ENCODE measurements around the gene STMN1. TPM values are rescaled to one million over a fixed set of nuclear protein-coding genes. Genes with fewer than 3 reads are reported as not detected.

Gene STMN1
- total RNA-seq, 1 experiment from 2014 or later, result 207 TPM

DNA sequence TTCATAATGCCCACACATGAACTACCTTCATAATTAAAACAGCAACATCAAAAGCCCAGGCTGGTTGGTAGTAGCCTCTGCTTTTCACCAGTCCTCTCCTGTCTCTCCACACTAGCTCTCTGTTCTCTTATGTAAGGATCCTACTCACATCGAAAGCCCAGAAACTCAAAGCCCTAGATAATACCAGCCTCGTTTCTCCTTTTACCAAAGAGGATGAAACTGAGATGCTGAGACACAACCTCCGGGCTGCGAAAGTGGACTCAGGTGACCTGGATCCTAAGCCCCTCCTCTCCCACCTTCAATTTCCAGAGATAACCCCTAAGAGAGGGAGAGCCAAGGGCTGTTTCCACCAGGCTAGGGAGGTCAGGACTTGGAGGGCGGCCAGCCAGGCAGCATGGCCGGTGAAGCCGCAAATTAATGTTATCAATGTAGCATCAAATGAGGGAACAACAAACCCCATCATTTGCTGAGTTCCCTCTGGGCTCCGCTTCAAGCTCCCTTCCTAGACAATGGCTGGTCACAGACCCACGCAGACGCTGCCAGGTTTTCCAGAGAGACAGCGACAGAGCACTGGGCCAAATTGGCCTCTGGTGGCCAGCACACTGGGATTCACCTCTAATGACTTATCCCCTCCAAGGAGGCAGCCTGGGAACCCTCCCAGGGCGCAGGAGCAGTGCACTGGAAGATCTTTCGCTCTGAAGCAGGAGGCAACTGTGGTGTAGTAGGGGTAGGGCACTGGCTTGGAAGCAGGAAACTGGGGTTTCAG is 20.7 kb upstream of the STMN1 start:
- Histone ChIP-seq H3K4me3 (ENCODE audit: low read depth, low read length) (no peak overlapping the region), H3K36me3 (ENCODE audit: control insufficient read depth, insufficient read depth, low read length) (no peaks in the 10 kb centered on the region), H3K27me3 (replicated peaks; ENCODE audit: control insufficient read depth, insufficient read depth, low read length) (no peaks in the 10 kb centered on the region), H3K9me3 (no peaks in the 10 kb centered on the region), H3K4me1 (peaks cover 3% of the 10 kb centered on the region)
- TF ChIP-seq, protein P1, sequence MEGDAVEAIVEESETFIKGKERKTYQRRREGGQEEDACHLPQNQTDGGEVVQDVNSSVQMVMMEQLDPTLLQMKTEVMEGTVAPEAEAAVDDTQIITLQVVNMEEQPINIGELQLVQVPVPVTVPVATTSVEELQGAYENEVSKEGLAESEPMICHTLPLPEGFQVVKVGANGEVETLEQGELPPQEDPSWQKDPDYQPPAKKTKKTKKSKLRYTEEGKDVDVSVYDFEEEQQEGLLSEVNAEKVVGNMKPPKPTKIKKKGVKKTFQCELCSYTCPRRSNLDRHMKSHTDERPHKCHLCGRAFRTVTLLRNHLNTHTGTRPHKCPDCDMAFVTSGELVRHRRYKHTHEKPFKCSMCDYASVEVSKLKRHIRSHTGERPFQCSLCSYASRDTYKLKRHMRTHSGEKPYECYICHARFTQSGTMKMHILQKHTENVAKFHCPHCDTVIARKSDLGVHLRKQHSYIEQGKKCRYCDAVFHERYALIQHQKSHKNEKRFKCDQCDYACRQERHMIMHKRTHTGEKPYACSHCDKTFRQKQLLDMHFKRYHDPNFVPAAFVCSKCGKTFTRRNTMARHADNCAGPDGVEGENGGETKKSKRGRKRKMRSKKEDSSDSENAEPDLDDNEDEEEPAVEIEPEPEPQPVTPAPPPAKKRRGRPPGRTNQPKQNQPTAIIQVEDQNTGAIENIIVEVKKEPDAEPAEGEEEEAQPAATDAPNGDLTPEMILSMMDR (IDR thresholded peaks at IDR 0.05; ENCODE audit: insufficient read depth in 1 of 2, low read depth in 1 of 2, low read length in 1 of 2, severe bottlenecking in 1 of 2, unreplicated experiment in 1 of 2), result no peak
- CTCF ChIA-PET, result interaction anchor here (0.6 kb wide), 1 partner anchor 35 kb away, joined by 5 read pairs; no protein-coding TSS in a partner anchor
- H3K36me3 Mint-ChIP-seq (ENCODE audit: insufficient read depth, unreplicated experiment), result no peaks in the 10 kb centered on the region
- intact Hi-C loops (cut with micrococcal nuclease; ENCODE audit: unreplicated experiment), result no loop called here
- H3K27ac Mint-ChIP-seq (ENCODE audit: unreplicated experiment), result no peak overlapping the region
- no peaks in the 10 kb centered on the region for H3K27me3 Mint-ChIP-seq (ENCODE audit: insufficient read depth, unreplicated experiment)
- no TSS peak for BruUV-seq (replicated peaks)
- no peaks in the 10 kb centered on the region for H3K9me3 Mint-ChIP-seq (ENCODE audit: unreplicated experiment)
- no peak overlapping the region for H3K4me3 Mint-ChIP-seq (ENCODE audit: unreplicated experiment)
- no peaks in the 10 kb centered on the region for H3K4me1 Mint-ChIP-seq (ENCODE audit: low read depth, unreplicated experiment)
- no peak for DNase-seq
- POLR2A ChIA-PET, result interaction anchor here (0.6 kb wide), 1 partner anchor 12 kb away, joined by 3 read pairs; no protein-coding TSS in a partner anchor

DNA sequence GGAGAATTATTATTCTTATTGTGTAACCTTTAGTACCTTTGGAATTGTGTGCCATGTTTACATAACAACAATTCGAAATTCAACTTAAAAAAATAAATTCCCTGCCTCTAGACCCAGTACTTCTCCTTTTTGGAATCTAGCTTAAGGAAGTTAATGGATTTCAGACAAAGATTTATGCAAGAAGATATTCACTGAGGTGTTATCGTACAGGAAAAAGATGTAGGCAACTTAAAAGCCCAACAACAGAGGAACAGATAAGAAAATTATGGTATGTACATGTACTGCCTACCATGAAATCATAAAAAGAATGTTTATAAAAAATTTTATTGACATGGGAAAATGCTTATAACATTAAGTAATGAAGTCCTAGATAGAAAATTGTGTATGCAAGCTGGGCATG is 18.2 kb upstream of the STMN1 start:
- BruUV-seq (replicated peaks), result no TSS peak
- no peaks in the 10 kb centered on the region for H3K27me3 Mint-ChIP-seq (ENCODE audit: insufficient read depth, unreplicated experiment)
- peaks cover 6% of the 10 kb centered on the region for H3K4me1 ChIP-seq
- H3K36me3 Mint-ChIP-seq (ENCODE audit: insufficient read depth, unreplicated experiment), result no peaks in the 10 kb centered on the region
- no peaks in the 10 kb centered on the region for H3K36me3 ChIP-seq (ENCODE audit: control insufficient read depth, insufficient read depth, low read length)
- H3K27ac Mint-ChIP-seq (ENCODE audit: unreplicated experiment), result no peak overlapping the region
- CTCF ChIA-PET, result no interaction called here
- no peak for DNase-seq
- H3K9me3 Mint-ChIP-seq (ENCODE audit: unreplicated experiment), result no peaks in the 10 kb centered on the region
- intact Hi-C loops (cut with micrococcal nuclease; ENCODE audit: unreplicated experiment), result no loop called here
- H3K4me1 Mint-ChIP-seq (ENCODE audit: low read depth, unreplicated experiment), result no peaks in the 10 kb centered on the region
- H3K4me3 Mint-ChIP-seq (ENCODE audit: unreplicated experiment), result no peak overlapping the region
- no peaks in the 10 kb centered on the region for H3K9me3 ChIP-seq
- POLR2A ChIA-PET, result interaction anchor here (0.6 kb wide), 1 partner anchor 43 kb away, joined by 6 read pairs; no protein-coding TSS in a partner anchor
- no peak overlapping the region for H3K4me3 ChIP-seq (ENCODE audit: low read depth, low read length)
- TF ChIP-seq, protein P1 (IDR thresholded peaks at IDR 0.05; ENCODE audit: insufficient read depth in 1 of 2, low read depth in 1 of 2, low read length in 1 of 2, severe bottlenecking in 1 of 2, unreplicated experiment in 1 of 2), result no peak
- no peaks in the 10 kb centered on the region for H3K27me3 ChIP-seq (replicated peaks; ENCODE audit: control insufficient read depth, insufficient read depth, low read length)

DNA sequence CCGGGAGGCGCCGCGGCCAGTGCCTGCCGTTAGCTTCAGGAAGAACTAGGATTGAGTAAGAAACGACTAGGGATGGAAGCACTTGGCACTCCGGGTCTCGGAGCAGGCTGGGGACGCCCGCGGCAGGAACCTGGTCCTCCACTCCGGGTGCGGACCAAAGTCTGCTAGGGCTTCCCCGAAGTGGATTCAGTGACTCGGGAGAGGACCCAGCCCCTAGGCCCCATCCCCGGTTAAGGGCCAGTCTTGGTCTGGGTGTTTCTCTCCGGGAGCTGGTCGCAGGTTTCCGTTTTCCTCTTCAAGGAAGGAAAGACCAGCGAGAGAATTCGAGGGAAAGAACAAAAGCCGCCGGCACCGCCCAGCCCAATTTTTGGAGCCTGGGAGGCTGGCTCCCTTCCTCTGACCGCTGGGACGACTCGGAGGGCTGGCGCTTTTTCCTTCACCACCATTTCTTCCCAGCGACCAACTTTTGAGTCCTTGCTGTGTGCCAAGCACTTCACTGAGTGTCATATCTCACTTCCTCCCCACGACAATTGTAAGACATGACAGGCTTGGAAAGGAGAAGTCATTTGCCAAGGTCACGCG is 16.8 kb upstream of the STMN1 start:
- no peaks in the 10 kb centered on the region for H3K36me3 ChIP-seq (ENCODE audit: control insufficient read depth, insufficient read depth, low read length)
- no peaks in the 10 kb centered on the region for H3K36me3 Mint-ChIP-seq (ENCODE audit: insufficient read depth, unreplicated experiment)
- H3K27ac Mint-ChIP-seq (ENCODE audit: unreplicated experiment), result peak overlapping the region; percentile 45
- ChIA-PET POLR2A (interaction anchor here (0.5 to 1.1 kb wide), 4 partner anchors 11 to 111 kb away, joined by 3 to 5 read pairs (median 4); no protein-coding TSS in a partner anchor), CTCF (no interaction called here)
- DNase-seq, result peak; percentile 31 to 42
- no peaks in the 10 kb centered on the region for H3K9me3 ChIP-seq
- peak overlapping the region; percentile 79 for H3K4me3 Mint-ChIP-seq (ENCODE audit: unreplicated experiment)
- no TSS peak for BruUV-seq (replicated peaks)
- H3K27me3 Mint-ChIP-seq (ENCODE audit: insufficient read depth, unreplicated experiment), result no peaks in the 10 kb centered on the region
- no peaks in the 10 kb centered on the region for H3K4me1 Mint-ChIP-seq (ENCODE audit: low read depth, unreplicated experiment)
- peaks cover 6% of the 10 kb centered on the region for H3K4me1 ChIP-seq
- no peaks in the 10 kb centered on the region for H3K9me3 Mint-ChIP-seq (ENCODE audit: unreplicated experiment)
- TF ChIP-seq, protein P1 (IDR thresholded peaks at IDR 0.05; ENCODE audit: insufficient read depth in 1 of 2, low read depth in 1 of 2, low read length in 1 of 2, severe bottlenecking in 1 of 2, unreplicated experiment in 1 of 2), result no peak
- no peaks in the 10 kb centered on the region for H3K27me3 ChIP-seq (replicated peaks; ENCODE audit: control insufficient read depth, insufficient read depth, low read length)
- H3K4me3 ChIP-seq (ENCODE audit: low read depth, low read length), result peak overlapping the region; percentile 69
- intact Hi-C loops (cut with micrococcal nuclease; ENCODE audit: unreplicated experiment), result no loop called here

Measured in Caco-2 (cell line).